Measurements from ENCODE around the gene TEX48. TPM values are rescaled to one million over a fixed set of nuclear protein-coding genes. Genes with fewer than 3 reads are reported as not detected.

Gene TEX48
- total RNA-seq, 1 experiment from 2014 or later, result not detected

DNA sequence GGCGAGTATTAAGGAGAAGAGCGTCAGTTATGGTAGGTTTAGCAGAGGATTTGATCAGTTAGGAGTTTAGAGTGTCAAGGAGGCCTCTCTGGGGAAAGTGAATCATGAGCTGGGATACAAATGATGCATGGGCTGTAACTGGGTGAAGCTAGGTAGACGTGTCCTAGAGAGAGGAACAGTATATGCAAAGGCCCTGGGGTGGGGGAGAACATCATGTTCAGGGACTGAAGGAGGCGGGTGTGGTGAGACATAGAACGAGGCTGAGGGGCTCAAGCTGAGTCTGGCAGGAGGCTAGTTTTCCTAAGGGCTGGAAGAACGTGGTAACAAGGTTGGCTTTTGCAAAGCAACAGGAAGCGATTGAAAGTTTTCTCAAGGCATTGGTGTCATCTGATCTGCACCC is 60.4 kb downstream of the TEX48 start:
- no peak for DNase-seq
- TF ChIP-seq, protein P1, sequence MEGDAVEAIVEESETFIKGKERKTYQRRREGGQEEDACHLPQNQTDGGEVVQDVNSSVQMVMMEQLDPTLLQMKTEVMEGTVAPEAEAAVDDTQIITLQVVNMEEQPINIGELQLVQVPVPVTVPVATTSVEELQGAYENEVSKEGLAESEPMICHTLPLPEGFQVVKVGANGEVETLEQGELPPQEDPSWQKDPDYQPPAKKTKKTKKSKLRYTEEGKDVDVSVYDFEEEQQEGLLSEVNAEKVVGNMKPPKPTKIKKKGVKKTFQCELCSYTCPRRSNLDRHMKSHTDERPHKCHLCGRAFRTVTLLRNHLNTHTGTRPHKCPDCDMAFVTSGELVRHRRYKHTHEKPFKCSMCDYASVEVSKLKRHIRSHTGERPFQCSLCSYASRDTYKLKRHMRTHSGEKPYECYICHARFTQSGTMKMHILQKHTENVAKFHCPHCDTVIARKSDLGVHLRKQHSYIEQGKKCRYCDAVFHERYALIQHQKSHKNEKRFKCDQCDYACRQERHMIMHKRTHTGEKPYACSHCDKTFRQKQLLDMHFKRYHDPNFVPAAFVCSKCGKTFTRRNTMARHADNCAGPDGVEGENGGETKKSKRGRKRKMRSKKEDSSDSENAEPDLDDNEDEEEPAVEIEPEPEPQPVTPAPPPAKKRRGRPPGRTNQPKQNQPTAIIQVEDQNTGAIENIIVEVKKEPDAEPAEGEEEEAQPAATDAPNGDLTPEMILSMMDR (IDR thresholded peaks at IDR 0.05; ENCODE audit: insufficient read depth in 1 of 2, low read depth in 1 of 2, low read length in 1 of 2, severe bottlenecking in 1 of 2, unreplicated experiment in 1 of 2), result no peak
- peaks cover 7% of the 10 kb centered on the region for H3K36me3 Mint-ChIP-seq (ENCODE audit: insufficient read depth, unreplicated experiment)
- H3K9me3 Mint-ChIP-seq (ENCODE audit: unreplicated experiment), result no peaks in the 10 kb centered on the region
- H3K27me3 Mint-ChIP-seq (ENCODE audit: insufficient read depth, unreplicated experiment), result no peaks in the 10 kb centered on the region
- H3K4me3 Mint-ChIP-seq (ENCODE audit: unreplicated experiment), result no peak overlapping the region
- Histone ChIP-seq H3K27me3 (replicated peaks; ENCODE audit: control insufficient read depth, insufficient read depth, low read length) (no peaks in the 10 kb centered on the region), H3K4me3 (ENCODE audit: low read depth, low read length) (no peak overlapping the region), H3K4me1 (no peaks in the 10 kb centered on the region), H3K9me3 (no peaks in the 10 kb centered on the region), H3K36me3 (ENCODE audit: control insufficient read depth, insufficient read depth, low read length) (no peaks in the 10 kb centered on the region)
- H3K27ac Mint-ChIP-seq (ENCODE audit: unreplicated experiment), result no peak overlapping the region
- no TSS peak for BruUV-seq (replicated peaks)
- intact Hi-C loops (cut with micrococcal nuclease; ENCODE audit: unreplicated experiment), result no loop called here
- CTCF ChIA-PET, result no interaction called here
- POLR2A ChIA-PET, result no interaction called here
- no peaks in the 10 kb centered on the region for H3K4me1 Mint-ChIP-seq (ENCODE audit: low read depth, unreplicated experiment)

DNA sequence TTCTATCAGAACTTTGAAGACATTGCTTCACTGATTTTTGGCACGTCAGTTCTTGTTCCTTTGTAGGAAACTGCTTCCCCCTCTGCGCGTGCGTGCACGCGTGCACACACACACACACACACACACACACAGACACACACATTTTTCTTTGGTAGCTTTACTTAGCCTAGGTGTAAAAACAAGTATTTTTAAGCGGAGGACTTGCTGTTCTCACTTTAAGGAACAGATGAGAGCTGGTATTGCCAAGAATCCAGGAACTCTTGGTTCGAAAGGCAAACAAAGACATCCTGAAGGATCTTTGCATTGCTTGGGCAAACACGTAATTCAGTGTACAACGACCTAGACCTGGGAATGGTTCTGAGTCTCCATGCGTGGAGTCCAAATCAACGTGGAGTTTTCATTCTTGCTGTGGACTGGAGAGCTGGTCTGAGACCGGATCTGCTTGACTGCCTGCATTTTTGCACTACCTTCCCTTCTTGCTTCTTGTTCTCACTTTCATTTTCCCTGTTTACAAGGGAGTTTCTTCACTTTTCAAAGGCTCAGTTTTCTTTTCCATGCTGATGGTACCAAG is 62.7 kb downstream of the TEX48 start:
- no peaks in the 10 kb centered on the region for H3K4me1 ChIP-seq
- TF ChIP-seq, protein P1 (IDR thresholded peaks at IDR 0.05; ENCODE audit: insufficient read depth in 1 of 2, low read depth in 1 of 2, low read length in 1 of 2, severe bottlenecking in 1 of 2, unreplicated experiment in 1 of 2), result no peak
- H3K4me3 ChIP-seq (ENCODE audit: low read depth, low read length), result no peak overlapping the region
- H3K36me3 ChIP-seq (ENCODE audit: control insufficient read depth, insufficient read depth, low read length), result no peaks in the 10 kb centered on the region
- H3K9me3 ChIP-seq, result no peaks in the 10 kb centered on the region
- Mint-ChIP-seq H3K4me1 (ENCODE audit: low read depth, unreplicated experiment) (no peaks in the 10 kb centered on the region), H3K27ac (ENCODE audit: unreplicated experiment) (no peak overlapping the region), H3K4me3 (ENCODE audit: unreplicated experiment) (no peak overlapping the region), H3K36me3 (ENCODE audit: insufficient read depth, unreplicated experiment) (peaks cover 12% of the 10 kb centered on the region), H3K9me3 (ENCODE audit: unreplicated experiment) (no peaks in the 10 kb centered on the region), H3K27me3 (ENCODE audit: insufficient read depth, unreplicated experiment) (no peaks in the 10 kb centered on the region)
- DNase-seq, result no peak
- BruUV-seq (replicated peaks), result no TSS peak
- H3K27me3 ChIP-seq (replicated peaks; ENCODE audit: control insufficient read depth, insufficient read depth, low read length), result no peaks in the 10 kb centered on the region
- POLR2A ChIA-PET, result no interaction called here
- CTCF ChIA-PET, result no interaction called here
- intact Hi-C loops (cut with micrococcal nuclease; ENCODE audit: unreplicated experiment), result no loop called here

DNA sequence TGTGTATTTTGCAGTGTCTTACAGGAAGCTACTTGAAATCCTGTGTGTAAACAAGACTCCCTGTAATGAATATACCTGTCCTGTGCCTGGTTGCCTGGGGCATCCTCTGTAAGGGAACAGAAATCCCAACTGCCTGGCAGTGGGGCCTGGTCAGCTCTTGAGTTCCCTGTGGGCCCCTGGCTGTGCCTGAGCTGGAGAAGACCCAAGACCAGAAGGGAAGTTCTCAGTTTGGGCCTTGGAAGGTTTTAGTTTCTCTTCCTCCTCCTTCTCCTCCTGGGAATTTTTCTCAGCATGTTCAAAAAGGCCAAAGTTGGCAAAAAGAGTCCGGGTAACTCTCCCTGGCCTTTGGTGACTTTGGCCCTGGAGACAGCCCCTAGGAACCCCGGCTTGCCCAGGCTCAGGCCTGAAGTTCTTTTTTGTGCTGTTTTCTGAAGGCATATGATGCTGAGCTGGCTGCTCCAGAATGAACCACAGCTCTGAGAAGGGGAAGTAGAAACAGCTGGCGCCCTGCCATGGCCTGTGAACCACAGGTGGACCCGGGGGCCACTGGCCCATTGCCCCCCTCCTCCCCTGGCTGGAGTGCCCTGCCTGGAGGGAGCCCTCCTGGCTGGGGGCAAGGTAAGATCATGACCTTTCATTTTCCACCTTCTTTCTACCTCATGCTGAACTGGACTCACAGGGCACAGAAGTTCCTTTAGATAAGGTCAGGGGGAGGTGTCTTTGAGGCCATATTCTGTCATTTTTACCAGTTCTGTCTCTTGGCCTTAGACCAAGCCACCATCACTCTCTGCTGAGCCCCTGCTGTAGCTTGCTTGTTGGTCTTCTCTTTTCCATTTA is 65.1 kb downstream of the TEX48 start:
- Mint-ChIP-seq H3K36me3 (ENCODE audit: insufficient read depth, unreplicated experiment) (peaks cover 12% of the 10 kb centered on the region), H3K4me3 (ENCODE audit: unreplicated experiment) (no peak overlapping the region), H3K27ac (ENCODE audit: unreplicated experiment) (no peak overlapping the region), H3K4me1 (ENCODE audit: low read depth, unreplicated experiment) (peaks cover 6% of the 10 kb centered on the region), H3K27me3 (ENCODE audit: insufficient read depth, unreplicated experiment) (no peaks in the 10 kb centered on the region), H3K9me3 (ENCODE audit: unreplicated experiment) (no peaks in the 10 kb centered on the region)
- DNase-seq, result no peak
- POLR2A ChIA-PET, result interaction anchor here (0.6 kb wide), 1 partner anchor 11 kb away, joined by 4 read pairs; no protein-coding TSS in a partner anchor
- Histone ChIP-seq H3K36me3 (ENCODE audit: control insufficient read depth, insufficient read depth, low read length) (no peaks in the 10 kb centered on the region; the same call in 1 of the 2 replicates), H3K4me3 (ENCODE audit: low read depth, low read length) (no peak overlapping the region), H3K4me1 (0 out of 2 replicates have a peak, but pooled peaks cover 2% of the 10 kb centered on the region), H3K9me3 (no peaks in the 10 kb centered on the region), H3K27me3 (replicated peaks; ENCODE audit: control insufficient read depth, insufficient read depth, low read length) (no peaks in the 10 kb centered on the region)
- intact Hi-C loops (cut with micrococcal nuclease; ENCODE audit: unreplicated experiment), result no loop called here
- no TSS peak for BruUV-seq (replicated peaks)
- TF ChIP-seq, protein P1 (IDR thresholded peaks at IDR 0.05; ENCODE audit: insufficient read depth in 1 of 2, low read depth in 1 of 2, low read length in 1 of 2, severe bottlenecking in 1 of 2, unreplicated experiment in 1 of 2), result no peak
- CTCF ChIA-PET, result interaction anchor here (0.6 kb wide), 1 partner anchor 79 kb away, joined by 3 read pairs; no protein-coding TSS in a partner anchor

Other genes starting within 250 kb of the TEX48 start
- 1.4 and 1.6 TPM in 2 replicates for gene WHRN, start 176.7 kb downstream of the TEX48 start, total RNA-seq (2022)
- 143 and 147 TPM in 2 replicates for gene ATP6V1G1, start 94.4 kb downstream of the TEX48 start, total RNA-seq (2022)
- 15.1 and 21.2 TPM in 2 replicates for gene TMEM268, start 70.9 kb downstream of the TEX48 start, total RNA-seq (2022)
- not detected in 2 replicates for gene TEX53, start 24.4 kb downstream of the TEX48 start, total RNA-seq (2022)
- 0.66 and 1.00 TPM in 2 replicates for gene TNFSF15, start 123.8 kb upstream of the TEX48 start, total RNA-seq (2022)
- 0.20 TPM in 1 of 2 replicates, not detected in the other for gene TNFSF8, start 248.4 kb upstream of the TEX48 start, total RNA-seq (2022)

Measured in Caco-2 (cell line).